HepG2 (cell line): ENCODE data around the gene TNFSF13B. TPM values are rescaled to one million over a fixed set of nuclear protein-coding genes. Genes with fewer than 3 reads are reported as not detected.

Experiments
- ARNTL ChIP-seq: sonication (generic); formaldehyde crosslinking; IDR thresholded peaks from 2 replicates; pipeline ENCODE4 v1.4.0; 2020; ENCODE audit warnings: mild to moderate bottlenecking, missing genetic modification reagents
- ASH2L ChIP-seq: fragments of 300-600, 200-600 bp; sonication (generic); IDR thresholded peaks from 2 replicates; pipeline ENCODE4 v1.7.0; 2017; ENCODE audit warnings: low read depth, mild to moderate bottlenecking, moderate library complexity, mixed read lengths, low read length; ENCODE audit not compliant: insufficient read length
- BHLHE40 ChIP-seq: IDR thresholded peaks from 2 replicates; pipeline ENCODE4 v1.6.1; 2011; ENCODE audit warnings: low read length, improper control_type of control experiment
- CAMTA2 ChIP-seq: sonication (generic); formaldehyde crosslinking; IDR thresholded peaks from 2 replicates; pipeline ENCODE4 v1.4.0; 2020; ENCODE audit warnings: mild to moderate bottlenecking, missing genetic modification reagents, borderline replicate concordance
- CHD2 ChIP-seq: IDR thresholded peaks from 2 replicates; pipeline ENCODE4 v1.6.1; 2011; ENCODE audit warnings: low read depth, low read length, improper control_type of control experiment
- DNMT1 ChIP-seq: sonication (generic); formaldehyde crosslinking; IDR thresholded peaks from 2 replicates; pipeline ENCODE4 v1.5.1; 2020; ENCODE audit warnings: mild to moderate bottlenecking, missing genetic modification reagents
- GLMP ChIP-seq: sonication (generic); formaldehyde crosslinking; IDR thresholded peaks from 2 replicates; pipeline ENCODE4 v1.9.0; 2021; ENCODE audit warnings: missing genetic modification reagents, mild to moderate bottlenecking, borderline replicate concordance
- KDM6A ChIP-seq: IDR thresholded peaks from 2 replicates; pipeline ENCODE4 v1.6.1; 2016; ENCODE audit warnings: low read depth
- MIXL1 ChIP-seq: IDR thresholded peaks from 2 replicates; pipeline ENCODE4 v1.6.1; 2016
- MLLT10 ChIP-seq: sonication (generic); formaldehyde crosslinking; IDR thresholded peaks from 2 replicates; pipeline ENCODE4 v1.4.0; 2020; ENCODE audit warnings: missing genetic modification reagents
- MTF1 ChIP-seq: sonication (generic); formaldehyde crosslinking; IDR thresholded peaks from 2 replicates; pipeline ENCODE4 v1.5.0; 2020; ENCODE audit warnings: missing genetic modification reagents
- PAXIP1 ChIP-seq: sonication (generic); formaldehyde crosslinking; conservative IDR thresholded peaks from 2 replicates; pipeline ENCODE4 v1.4.0; 2020; ENCODE audit warnings: mild to moderate bottlenecking, missing genetic modification reagents, moderate library complexity
- SMAD9 ChIP-seq: sonication (generic); formaldehyde crosslinking; IDR thresholded peaks from 2 replicates; pipeline ENCODE4 v1.5.1; 2020; ENCODE audit warnings: mild to moderate bottlenecking, missing genetic modification reagents
- ZGPAT ChIP-seq: IDR thresholded peaks from 2 replicates; pipeline ENCODE4 v1.6.1; 2016; ENCODE audit warnings: mild to moderate bottlenecking
- ZKSCAN8 ChIP-seq: IDR thresholded peaks from 2 replicates; pipeline ENCODE4 v1.6.1; 2016; ENCODE audit warnings: borderline replicate concordance, missing genetic modification reagents, missing compliant biosample characterization
- ZMAT3 ChIP-seq: sonication (generic); formaldehyde crosslinking; conservative IDR thresholded peaks from 2 replicates; pipeline ENCODE4 v1.7.0; 2021; ENCODE audit warnings: missing genetic modification reagents
- ZNF143 ChIP-seq: sonication (generic); formaldehyde crosslinking; IDR thresholded peaks from 2 replicates; pipeline ENCODE4 v1.4.0; 2020; ENCODE audit warnings: missing genetic modification reagents
- ZNF34 ChIP-seq: sonication (generic); formaldehyde crosslinking; IDR thresholded peaks from 2 replicates; pipeline ENCODE4 v1.4.0; 2020; ENCODE audit warnings: mild to moderate bottlenecking, missing genetic modification reagents, borderline replicate concordance
- ZNF552 ChIP-seq: sonication (generic); formaldehyde crosslinking; IDR thresholded peaks from 2 replicates; pipeline ENCODE4 v1.9.0; 2022; ENCODE audit warnings: missing genetic modification reagents, mild to moderate bottlenecking, borderline replicate concordance
- ZXDC ChIP-seq: sonication (generic); formaldehyde crosslinking; IDR thresholded peaks from 2 replicates; pipeline ENCODE4 v1.5.0; 2020; ENCODE audit warnings: mild to moderate bottlenecking, missing genetic modification reagents
- polyA plus RNA-seq, 8 experiments: library from polyadenylated mRNA; depleted of rRNA in 3 of 8; stranded (reverse) in 7 of 8; unstranded in 1 of 8; fragments of >200 nt; fragmentation: Illumina TruSeq in 4 of 8; extraction: Trizol in 4 of 8; gene quantifications; 2 replicates each; pipeline versions ENCODE4 v1.2.1 to v1.2.3, GENCODE V29; 2011 to 2016; ENCODE audit warnings: low read depth in 4 of 8, missing spikeins in 1 of 8, mixed read lengths in 1 of 8; ENCODE audit not compliant: insufficient read depth in 1 of 8
- total RNA-seq, 5 experiments: library from RNA; depleted of rRNA; stranded (reverse); fragments of >200 nt; fragmentation: Illumina TruSeq; extraction: Trizol; gene quantifications; 2 replicates each; pipeline ENCODE4 v1.2.3, GENCODE V29; 2016; ENCODE audit warnings: low read depth in 1 of 5
- TF ChIP-seq, protein P1 (sequence below): sonication (generic); formaldehyde crosslinking; IDR thresholded peaks from 2 replicates; pipeline ENCODE4 v1.5.1; 2020; ENCODE audit warnings: missing genetic modification reagents, mild to moderate bottlenecking, borderline replicate concordance

Gene TNFSF13B
- total and polyA plus RNA-seq, 2 of the 13 experiments (the other 11 are each of a cell fraction or from before 2014, with no cell fraction given), result 0.13 to 0.20 TPM

DNA sequence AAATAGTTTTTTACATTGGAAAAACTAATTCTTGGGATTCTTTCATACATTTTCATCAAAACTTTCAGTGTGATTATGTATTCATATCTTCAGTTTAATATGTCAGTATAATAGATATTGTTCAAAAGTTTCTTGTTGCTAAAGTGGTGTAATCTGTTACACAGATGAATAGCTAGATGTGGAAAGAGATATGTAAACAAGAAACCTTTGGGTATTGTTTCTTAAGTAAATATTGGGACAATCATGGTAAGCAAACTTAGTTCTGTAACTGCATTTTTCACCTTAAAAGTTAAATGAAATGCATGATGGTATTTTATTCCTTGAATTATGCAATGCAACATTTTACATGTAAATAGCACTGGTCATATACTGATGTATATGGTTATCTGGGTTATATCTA, 39.1 kb upstream of the TNFSF13B start (continued):
- TF ChIP-seq, protein P1, sequence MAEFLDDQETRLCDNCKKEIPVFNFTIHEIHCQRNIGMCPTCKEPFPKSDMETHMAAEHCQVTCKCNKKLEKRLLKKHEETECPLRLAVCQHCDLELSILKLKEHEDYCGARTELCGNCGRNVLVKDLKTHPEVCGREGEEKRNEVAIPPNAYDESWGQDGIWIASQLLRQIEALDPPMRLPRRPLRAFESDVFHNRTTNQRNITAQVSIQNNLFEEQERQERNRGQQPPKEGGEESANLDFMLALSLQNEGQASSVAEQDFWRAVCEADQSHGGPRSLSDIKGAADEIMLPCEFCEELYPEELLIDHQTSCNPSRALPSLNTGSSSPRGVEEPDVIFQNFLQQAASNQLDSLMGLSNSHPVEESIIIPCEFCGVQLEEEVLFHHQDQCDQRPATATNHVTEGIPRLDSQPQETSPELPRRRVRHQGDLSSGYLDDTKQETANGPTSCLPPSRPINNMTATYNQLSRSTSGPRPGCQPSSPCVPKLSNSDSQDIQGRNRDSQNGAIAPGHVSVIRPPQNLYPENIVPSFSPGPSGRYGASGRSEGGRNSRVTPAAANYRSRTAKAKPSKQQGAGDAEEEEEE (CRISPR knock-in tag), result no peak
- TF ChIP-seq ZGPAT (CRISPR knock-in tag), result peak; percentile 56; the same call in 1 of the 2 replicates
- no peak for TF ChIP-seq CAMTA2 (CRISPR knock-in tag)
- TF ChIP-seq ZNF34 (CRISPR knock-in tag), result no peak
- TF ChIP-seq GLMP (CRISPR knock-in tag), result no peak
- no peak for TF ChIP-seq MIXL1 (CRISPR knock-in tag)
- peak; percentile 29; the same call in 1 of the 2 replicates for TF ChIP-seq PAXIP1
- no peak for TF ChIP-seq KDM6A (CRISPR knock-in tag)
- TF ChIP-seq BHLHE40, result no peak
- no peak for TF ChIP-seq ZXDC (CRISPR knock-in tag)
- TF ChIP-seq ZNF143 (CRISPR knock-in tag), result no peak
- TF ChIP-seq ZNF552, result no peak
- TF ChIP-seq ZKSCAN8 (CRISPR knock-in tag), result no peak
- TF ChIP-seq ARNTL (CRISPR knock-in tag), result no peak
- no peak for TF ChIP-seq DNMT1 (CRISPR knock-in tag)
- no peak for TF ChIP-seq MTF1 (CRISPR knock-in tag)
- no peak for TF ChIP-seq MLLT10
- TF ChIP-seq ASH2L, result no peak
- no peak for TF ChIP-seq ZMAT3 (CRISPR knock-in tag)
- TF ChIP-seq CHD2, result no peak
- TF ChIP-seq SMAD9 (CRISPR knock-in tag), result no peak
